ENCODE measurements around the gene EDC3. TPM values are rescaled to one million over a fixed set of nuclear protein-coding genes. Genes with fewer than 3 reads are reported as not detected.

The EDC3 gene
- polyA plus RNA-seq, 1 donor from 2014 or later = 12.9 TPM

DNA sequence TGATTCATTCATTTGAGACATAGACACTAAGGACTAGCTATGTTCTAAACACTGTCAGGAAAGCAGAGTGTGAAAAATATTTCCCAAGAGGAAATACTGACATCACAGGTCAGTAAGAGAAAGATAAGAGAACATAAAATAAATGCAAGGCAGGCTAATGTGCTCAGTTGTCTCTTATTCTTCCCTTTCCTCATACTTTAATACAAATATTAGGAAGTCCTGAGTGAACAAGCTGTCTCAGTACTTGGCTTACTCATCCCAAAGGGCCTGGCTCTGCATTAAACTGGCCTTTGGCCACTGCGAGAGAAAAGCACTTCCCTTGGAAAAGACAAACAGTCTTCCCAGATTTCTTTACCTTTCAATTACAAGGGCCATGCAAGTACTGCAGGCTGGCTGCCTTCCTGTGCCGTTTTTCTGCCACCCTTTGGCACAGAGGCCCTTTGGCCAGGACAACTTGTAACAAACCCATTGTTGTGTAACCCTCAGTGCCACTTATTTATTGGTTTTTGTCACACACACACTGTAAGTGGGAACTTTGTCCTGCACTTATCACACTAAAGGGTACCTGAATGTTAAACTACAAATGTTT lies 31.7 kb downstream of the EDC3 start:
- H3K27ac ChIP-seq (ENCODE audit: low read length) = no peak overlapping the region
- no peaks in the 10 kb centered on the region for H3K36me3 ChIP-seq (ENCODE audit: insufficient read depth, low read length)
- H3K79me2 ChIP-seq (replicated peaks; ENCODE audit: insufficient read depth, low read length) = peaks cover 5% of the 10 kb centered on the region

DNA sequence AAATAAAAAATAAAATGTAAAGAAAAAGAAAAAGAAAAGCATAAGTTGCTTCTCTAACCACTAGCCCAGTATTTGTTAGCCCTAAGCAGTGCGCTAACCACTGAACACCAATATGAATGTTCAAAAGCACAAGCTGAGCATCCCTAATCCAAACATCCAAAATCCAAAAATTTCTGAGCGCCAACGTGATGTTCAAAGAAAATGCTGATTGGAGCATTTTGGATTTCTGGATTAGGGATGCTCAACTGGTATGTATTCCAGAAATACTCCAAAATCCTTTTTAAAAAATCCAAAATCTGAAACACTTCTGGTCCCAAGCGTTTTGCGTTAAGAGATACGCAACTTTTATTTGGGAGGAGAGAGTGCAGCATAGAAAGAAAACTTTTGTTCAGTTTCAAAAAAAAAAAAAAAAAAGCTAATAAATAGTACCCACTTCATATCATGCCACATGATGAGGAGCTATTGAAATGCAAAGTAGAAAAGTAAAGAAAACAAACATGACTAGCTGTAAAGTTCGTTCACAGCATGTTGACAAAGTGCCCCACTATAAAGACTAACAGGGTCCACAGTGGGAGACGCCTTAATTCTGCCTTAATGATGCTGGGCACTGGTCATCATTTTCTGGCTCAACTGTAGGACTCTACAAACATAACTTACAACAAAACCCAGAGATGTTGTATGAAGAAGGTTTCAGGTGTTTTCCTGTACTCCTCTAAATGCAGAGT lies 32.4 kb downstream of the EDC3 start:
- Histone ChIP-seq H2AFZ (ENCODE audit: low read depth, low read length) (no peak overlapping the region), H3K4me2 (ENCODE audit: low read length) (no peak overlapping the region), H3K27me3 (ENCODE audit: insufficient read depth, low read depth, low read length) (no peaks in the 10 kb centered on the region), H3F3A (ENCODE audit: insufficient read depth, low read length, poor library complexity, severe bottlenecking) (no peaks in the 10 kb centered on the region), H3K36me3 (ENCODE audit: insufficient read depth, low read length) (no peaks in the 10 kb centered on the region), H3K27ac (ENCODE audit: low read length) (no peak overlapping the region), H3K9me2 (ENCODE audit: insufficient read depth, low read length) (no peaks in the 10 kb centered on the region), H3K9me3 (ENCODE audit: low read length) (no peaks in the 10 kb centered on the region), H3K9ac (ENCODE audit: low read length) (no peak overlapping the region), H3K79me2 (replicated peaks; ENCODE audit: insufficient read depth, low read length) (peaks cover 5% of the 10 kb centered on the region), H4K20me1 (ENCODE audit: insufficient read depth) (no peaks in the 10 kb centered on the region), H3K4me3 (ENCODE audit: low read length) (no peak overlapping the region)
- TF ChIP-seq, protein P1, sequence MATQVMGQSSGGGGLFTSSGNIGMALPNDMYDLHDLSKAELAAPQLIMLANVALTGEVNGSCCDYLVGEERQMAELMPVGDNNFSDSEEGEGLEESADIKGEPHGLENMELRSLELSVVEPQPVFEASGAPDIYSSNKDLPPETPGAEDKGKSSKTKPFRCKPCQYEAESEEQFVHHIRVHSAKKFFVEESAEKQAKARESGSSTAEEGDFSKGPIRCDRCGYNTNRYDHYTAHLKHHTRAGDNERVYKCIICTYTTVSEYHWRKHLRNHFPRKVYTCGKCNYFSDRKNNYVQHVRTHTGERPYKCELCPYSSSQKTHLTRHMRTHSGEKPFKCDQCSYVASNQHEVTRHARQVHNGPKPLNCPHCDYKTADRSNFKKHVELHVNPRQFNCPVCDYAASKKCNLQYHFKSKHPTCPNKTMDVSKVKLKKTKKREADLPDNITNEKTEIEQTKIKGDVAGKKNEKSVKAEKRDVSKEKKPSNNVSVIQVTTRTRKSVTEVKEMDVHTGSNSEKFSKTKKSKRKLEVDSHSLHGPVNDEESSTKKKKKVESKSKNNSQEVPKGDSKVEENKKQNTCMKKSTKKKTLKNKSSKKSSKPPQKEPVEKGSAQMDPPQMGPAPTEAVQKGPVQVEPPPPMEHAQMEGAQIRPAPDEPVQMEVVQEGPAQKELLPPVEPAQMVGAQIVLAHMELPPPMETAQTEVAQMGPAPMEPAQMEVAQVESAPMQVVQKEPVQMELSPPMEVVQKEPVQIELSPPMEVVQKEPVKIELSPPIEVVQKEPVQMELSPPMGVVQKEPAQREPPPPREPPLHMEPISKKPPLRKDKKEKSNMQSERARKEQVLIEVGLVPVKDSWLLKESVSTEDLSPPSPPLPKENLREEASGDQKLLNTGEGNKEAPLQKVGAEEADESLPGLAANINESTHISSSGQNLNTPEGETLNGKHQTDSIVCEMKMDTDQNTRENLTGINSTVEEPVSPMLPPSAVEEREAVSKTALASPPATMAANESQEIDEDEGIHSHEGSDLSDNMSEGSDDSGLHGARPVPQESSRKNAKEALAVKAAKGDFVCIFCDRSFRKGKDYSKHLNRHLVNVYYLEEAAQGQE (IDR thresholded peaks at IDR 0.05; ENCODE audit: borderline replicate concordance) = no peak

More for the DNA sequence above, 31.7 kb downstream of the EDC3 start:
- TF ChIP-seq TAF1 (IDR thresholded peaks at IDR 0.05; ENCODE audit: low read depth) (no peak), POLR2AphosphoS5 (IDR thresholded peaks at IDR 0.05) (no peak), RAD21 (conservative IDR thresholded peaks at IDR 0.05) (no peak), SMC3 (conservative IDR thresholded peaks at IDR 0.05; ENCODE audit: poor library complexity) (no peak), EZH2 (IDR thresholded peaks at IDR 0.05; ENCODE audit: borderline replicate concordance, insufficient read depth, low read length, poor library complexity, severe bottlenecking) (no peak), EP300 (conservative IDR thresholded peaks at IDR 0.05; ENCODE audit: poor library complexity, severe bottlenecking) (no peak), MXI1 (conservative IDR thresholded peaks at IDR 0.05; ENCODE audit: poor library complexity, severe bottlenecking) (no peak)
- TF ChIP-seq, protein P2, sequence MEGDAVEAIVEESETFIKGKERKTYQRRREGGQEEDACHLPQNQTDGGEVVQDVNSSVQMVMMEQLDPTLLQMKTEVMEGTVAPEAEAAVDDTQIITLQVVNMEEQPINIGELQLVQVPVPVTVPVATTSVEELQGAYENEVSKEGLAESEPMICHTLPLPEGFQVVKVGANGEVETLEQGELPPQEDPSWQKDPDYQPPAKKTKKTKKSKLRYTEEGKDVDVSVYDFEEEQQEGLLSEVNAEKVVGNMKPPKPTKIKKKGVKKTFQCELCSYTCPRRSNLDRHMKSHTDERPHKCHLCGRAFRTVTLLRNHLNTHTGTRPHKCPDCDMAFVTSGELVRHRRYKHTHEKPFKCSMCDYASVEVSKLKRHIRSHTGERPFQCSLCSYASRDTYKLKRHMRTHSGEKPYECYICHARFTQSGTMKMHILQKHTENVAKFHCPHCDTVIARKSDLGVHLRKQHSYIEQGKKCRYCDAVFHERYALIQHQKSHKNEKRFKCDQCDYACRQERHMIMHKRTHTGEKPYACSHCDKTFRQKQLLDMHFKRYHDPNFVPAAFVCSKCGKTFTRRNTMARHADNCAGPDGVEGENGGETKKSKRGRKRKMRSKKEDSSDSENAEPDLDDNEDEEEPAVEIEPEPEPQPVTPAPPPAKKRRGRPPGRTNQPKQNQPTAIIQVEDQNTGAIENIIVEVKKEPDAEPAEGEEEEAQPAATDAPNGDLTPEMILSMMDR (IDR thresholded peaks at IDR 0.05; ENCODE audit: poor library complexity, severe bottlenecking) = no peak
- TF ChIP-seq, protein P1 (IDR thresholded peaks at IDR 0.05; ENCODE audit: borderline replicate concordance) = no peak
- Histone ChIP-seq H3K4me2 (ENCODE audit: low read length) (no peak overlapping the region), H3K9ac (ENCODE audit: low read length) (no peak overlapping the region), H3K4me3 (ENCODE audit: low read length) (no peak overlapping the region), H3K27me3 (ENCODE audit: insufficient read depth, low read depth, low read length) (no peaks in the 10 kb centered on the region), H4K20me1 (ENCODE audit: insufficient read depth) (no peaks in the 10 kb centered on the region), H3K9me2 (ENCODE audit: insufficient read depth, low read length) (no peaks in the 10 kb centered on the region), H3F3A (ENCODE audit: insufficient read depth, low read length, poor library complexity, severe bottlenecking) (no peaks in the 10 kb centered on the region), H2AFZ (ENCODE audit: low read depth, low read length) (no peak overlapping the region), H3K9me3 (ENCODE audit: low read length) (no peaks in the 10 kb centered on the region)

Measured in neural cell (in vitro differentiated cells).